ENCODE data around the gene PACS2.

GRCh38 chr14:105417690-105418121, 103.2 kb downstream of the PACS2 start:
- TF ChIP-seq, protein P1, sequence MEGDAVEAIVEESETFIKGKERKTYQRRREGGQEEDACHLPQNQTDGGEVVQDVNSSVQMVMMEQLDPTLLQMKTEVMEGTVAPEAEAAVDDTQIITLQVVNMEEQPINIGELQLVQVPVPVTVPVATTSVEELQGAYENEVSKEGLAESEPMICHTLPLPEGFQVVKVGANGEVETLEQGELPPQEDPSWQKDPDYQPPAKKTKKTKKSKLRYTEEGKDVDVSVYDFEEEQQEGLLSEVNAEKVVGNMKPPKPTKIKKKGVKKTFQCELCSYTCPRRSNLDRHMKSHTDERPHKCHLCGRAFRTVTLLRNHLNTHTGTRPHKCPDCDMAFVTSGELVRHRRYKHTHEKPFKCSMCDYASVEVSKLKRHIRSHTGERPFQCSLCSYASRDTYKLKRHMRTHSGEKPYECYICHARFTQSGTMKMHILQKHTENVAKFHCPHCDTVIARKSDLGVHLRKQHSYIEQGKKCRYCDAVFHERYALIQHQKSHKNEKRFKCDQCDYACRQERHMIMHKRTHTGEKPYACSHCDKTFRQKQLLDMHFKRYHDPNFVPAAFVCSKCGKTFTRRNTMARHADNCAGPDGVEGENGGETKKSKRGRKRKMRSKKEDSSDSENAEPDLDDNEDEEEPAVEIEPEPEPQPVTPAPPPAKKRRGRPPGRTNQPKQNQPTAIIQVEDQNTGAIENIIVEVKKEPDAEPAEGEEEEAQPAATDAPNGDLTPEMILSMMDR (conservative IDR thresholded peaks at IDR 0.05; ENCODE audit: low read length): no peak
- TF ChIP-seq EZH2phosphoT487 (IDR thresholded peaks at IDR 0.05; ENCODE audit: borderline replicate concordance): no peak
